K562 (cell line): ENCODE measurements around the gene METAP1D. TPM values are rescaled to one million over a fixed set of nuclear protein-coding genes. Genes with fewer than 3 reads are reported as not detected.

Experiments used
- ASH1L ChIP-seq: fragments of 450-650 bp; IDR thresholded peaks from 2 replicates; pipeline ENCODE4 v1.6.1; 2018; ENCODE audit warnings: borderline replicate concordance, mild to moderate bottlenecking, low read depth; ENCODE audit not compliant: partially characterized antibody
- CSDE1 ChIP-seq, 2 experiments: fragments of 450-650 bp; IDR thresholded peaks; 2 replicates each; pipeline ENCODE4 v1.6.1; 2016; ENCODE audit warnings: mild to moderate bottlenecking in 1 of 2
- GATA2 ChIP-seq: sonication (generic); formaldehyde crosslinking; IDR thresholded peaks from 2 replicates; pipeline ENCODE4 v1.4.0; 2020; ENCODE audit warnings: mild to moderate bottlenecking, missing genetic modification reagents
- KDM1A ChIP-seq, 2 experiments: fragments of 450-650 bp; IDR thresholded peaks; 2 replicates each; pipeline ENCODE4 v1.6.1; 2016; ENCODE audit warnings: mild to moderate bottlenecking in 2 of 2
- MEF2A ChIP-seq: IDR thresholded peaks from 2 replicates; pipeline ENCODE4 v1.6.1; 2011; ENCODE audit warnings: low read depth, mild to moderate bottlenecking, low read length, moderate library complexity; ENCODE audit not compliant: control insufficient read depth
- MTA2 ChIP-seq: fragments of 450-650 bp; IDR thresholded peaks from 2 replicates; pipeline ENCODE4 v1.6.1; 2016; ENCODE audit warnings: low read depth
- MYNN ChIP-seq, 2 experiments: sonication (generic); formaldehyde crosslinking in 1 of 2; IDR thresholded peaks; 2 replicates each; pipeline versions ENCODE4 v1.5.0 to v1.6.1; 2016 to 2020; ENCODE audit warnings: antibody characterized with exemption in 1 of 2, missing genetic modification reagents in 1 of 2
- NR2C2 ChIP-seq, 2 experiments: fragments of 200-800 bp in 1 of 2; sonication (Bioruptor generic) in 1 of 2; sonication (generic) in 1 of 2; formaldehyde crosslinking in 1 of 2; IDR thresholded peaks; 2 replicates each; pipeline versions ENCODE4 v1.6.1 to v1.8.0; 2016 to 2022; ENCODE audit warnings: mild to moderate bottlenecking in 1 of 2, missing compliant biosample characterization in 1 of 2, missing genetic modification characterization in 1 of 2, missing genetic modification reagents in 1 of 2
- ZNF780A ChIP-seq: fragments of 250-450 bp; sonication (Bioruptor Pico); IDR thresholded peaks from 2 replicates; pipeline ENCODE4 v1.5.0; 2021; ENCODE audit warnings: mild to moderate bottlenecking
- polyA plus RNA-seq, 8 experiments: library from polyadenylated mRNA; depleted of rRNA in 4 of 8; stranded (reverse) in 5 of 8; unstranded in 3 of 8; fragments of >200 nt; fragmentation: Nextera tagmentation in 2 of 8; fragmentation: Illumina TruSeq in 1 of 8; extraction: Ambion mirVana in 2 of 8; extraction: Trizol in 1 of 8; gene quantifications; 2 replicates each; pipeline versions ENCODE4 v1.2.1 to v1.2.3, GENCODE V29; 2011 to 2014; ENCODE audit warnings: inconsistent platforms in 1 of 8, missing spikeins in 1 of 8
- total RNA-seq, 7 experiments: library from RNA; depleted of rRNA in 6 of 7; stranded (reverse); fragments of >200 nt in 6 of 7; fragmentation: Illumina TruSeq in 2 of 7; extraction: Trizol in 2 of 7; gene quantifications; 2 replicates each; pipeline versions ENCODE4 v1.2.1 to v1.2.3, GENCODE V29; 2011 to 2021; ENCODE audit warnings: low replicate concordance in 1 of 7
- TF ChIP-seq, protein P1 (sequence below): fragments of 250-450 bp; sonication (Bioruptor Pico); IDR thresholded peaks from 2 replicates; pipeline ENCODE4 v1.5.0; 2021
- TF ChIP-seq, protein P2 (sequence below): fragments of 200-800 bp; sonication (Bioruptor generic); IDR thresholded peaks from 2 replicates; pipeline ENCODE4 v1.6.1; 2016; ENCODE audit warnings: missing genetic modification characterization, missing compliant biosample characterization
- TF ChIP-seq, protein P3 (sequence below): fragments of 450-650 bp; conservative IDR thresholded peaks from 2 replicates; pipeline ENCODE4 v1.6.1; 2016; ENCODE audit warnings: missing genetic modification characterization, low read depth, mild to moderate bottlenecking, missing compliant biosample characterization, moderate library complexity
- TF ChIP-seq, protein P4 (sequence below): IDR thresholded peaks from 2 replicates; pipeline ENCODE4 v1.6.1; 2016; ENCODE audit warnings: missing genetic modification characterization, missing compliant biosample characterization
- TF ChIP-seq, protein P5 (sequence below): fragments of 450-650 bp; formaldehyde crosslinking; IDR thresholded peaks from 2 replicates; pipeline ENCODE4 v1.4.0; 2020; ENCODE audit warnings: mild to moderate bottlenecking, moderate library complexity

Gene METAP1D
- total and polyA plus RNA-seq, 9 of the 15 experiments (the other 6 are each of a cell fraction or from before 2014, with no cell fraction given), result 8.0 to 23.4 (median 15.7) TPM

DNA sequence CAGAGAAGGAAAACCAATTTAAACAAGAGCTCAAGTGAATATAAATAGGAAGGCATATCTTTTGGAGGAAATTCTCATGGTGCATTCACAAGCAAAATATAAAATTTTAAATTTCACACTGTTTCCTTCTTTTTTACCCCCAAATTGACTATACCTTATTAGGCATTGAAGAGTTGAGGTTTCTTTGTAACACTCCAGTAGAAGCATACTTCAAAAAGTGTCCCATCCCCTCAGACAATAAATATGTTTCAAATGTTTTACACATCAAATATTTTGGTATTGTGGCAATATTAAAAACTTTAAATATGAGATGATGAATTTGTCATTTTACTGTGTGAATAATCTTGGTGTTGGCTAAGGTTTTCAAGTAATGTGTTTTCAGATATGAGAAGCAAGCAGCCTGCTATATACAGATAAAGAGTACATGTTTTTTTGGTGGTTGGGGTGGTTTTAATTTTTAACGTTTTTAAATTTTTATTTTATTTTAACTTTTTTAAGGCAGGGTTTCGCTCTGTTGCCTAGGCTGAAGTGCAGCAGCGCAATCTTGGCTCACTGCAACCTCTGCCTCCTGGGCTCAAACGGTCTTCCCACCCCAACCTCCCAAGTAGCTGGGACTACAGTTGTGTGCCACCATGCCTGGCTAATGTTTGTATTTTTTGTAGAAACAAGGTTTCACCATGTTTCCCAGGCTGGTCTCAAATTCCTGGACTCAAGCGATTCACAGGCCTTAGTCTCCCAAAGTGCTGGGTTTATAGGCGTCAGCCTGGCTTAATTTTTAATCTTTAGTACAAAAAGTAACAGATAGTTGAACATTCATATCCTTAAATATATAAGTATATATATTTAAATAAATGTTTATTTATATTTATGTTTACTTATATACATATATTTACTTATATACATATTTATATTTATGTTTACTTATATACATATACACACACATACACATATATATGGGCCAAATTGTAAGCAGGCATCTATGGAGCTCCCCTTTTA is 49.1 kb downstream of the METAP1D start (continued):
- TF ChIP-seq, protein P1, sequence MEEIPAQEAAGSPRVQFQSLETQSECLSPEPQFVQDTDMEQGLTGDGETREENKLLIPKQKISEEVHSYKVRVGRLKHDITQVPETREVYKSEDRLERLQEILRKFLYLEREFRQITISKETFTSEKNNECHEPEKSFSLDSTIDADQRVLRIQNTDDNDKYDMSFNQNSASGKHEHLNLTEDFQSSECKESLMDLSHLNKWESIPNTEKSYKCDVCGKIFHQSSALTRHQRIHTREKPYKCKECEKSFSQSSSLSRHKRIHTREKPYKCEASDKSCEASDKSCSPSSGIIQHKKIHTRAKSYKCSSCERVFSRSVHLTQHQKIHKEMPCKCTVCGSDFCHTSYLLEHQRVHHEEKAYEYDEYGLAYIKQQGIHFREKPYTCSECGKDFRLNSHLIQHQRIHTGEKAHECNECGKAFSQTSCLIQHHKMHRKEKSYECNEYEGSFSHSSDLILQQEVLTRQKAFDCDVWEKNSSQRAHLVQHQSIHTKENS, result no peak
- TF ChIP-seq MYNN (IDR thresholded peaks at IDR 0.05) (no peak), MYNN (CRISPR knock-in tag; IDR thresholded peaks at IDR 0.05) (no peak), ASH1L (no peak), ZNF780A (CRISPR knock-in tag) (no peak), CSDE1 (IDR thresholded peaks at IDR 0.05) (no peak), NR2C2 (CRISPR knock-in tag; IDR thresholded peaks at IDR 0.05) (no peak), NR2C2 (tag; IDR thresholded peaks at IDR 0.05) (no peak; the same call in 1 of the 2 replicates), GATA2 (no peak), KDM1A (IDR thresholded peaks at IDR 0.05) (no peak), MTA2 (peak; percentile 68), MEF2A (no peak)
- TF ChIP-seq, protein P2, sequence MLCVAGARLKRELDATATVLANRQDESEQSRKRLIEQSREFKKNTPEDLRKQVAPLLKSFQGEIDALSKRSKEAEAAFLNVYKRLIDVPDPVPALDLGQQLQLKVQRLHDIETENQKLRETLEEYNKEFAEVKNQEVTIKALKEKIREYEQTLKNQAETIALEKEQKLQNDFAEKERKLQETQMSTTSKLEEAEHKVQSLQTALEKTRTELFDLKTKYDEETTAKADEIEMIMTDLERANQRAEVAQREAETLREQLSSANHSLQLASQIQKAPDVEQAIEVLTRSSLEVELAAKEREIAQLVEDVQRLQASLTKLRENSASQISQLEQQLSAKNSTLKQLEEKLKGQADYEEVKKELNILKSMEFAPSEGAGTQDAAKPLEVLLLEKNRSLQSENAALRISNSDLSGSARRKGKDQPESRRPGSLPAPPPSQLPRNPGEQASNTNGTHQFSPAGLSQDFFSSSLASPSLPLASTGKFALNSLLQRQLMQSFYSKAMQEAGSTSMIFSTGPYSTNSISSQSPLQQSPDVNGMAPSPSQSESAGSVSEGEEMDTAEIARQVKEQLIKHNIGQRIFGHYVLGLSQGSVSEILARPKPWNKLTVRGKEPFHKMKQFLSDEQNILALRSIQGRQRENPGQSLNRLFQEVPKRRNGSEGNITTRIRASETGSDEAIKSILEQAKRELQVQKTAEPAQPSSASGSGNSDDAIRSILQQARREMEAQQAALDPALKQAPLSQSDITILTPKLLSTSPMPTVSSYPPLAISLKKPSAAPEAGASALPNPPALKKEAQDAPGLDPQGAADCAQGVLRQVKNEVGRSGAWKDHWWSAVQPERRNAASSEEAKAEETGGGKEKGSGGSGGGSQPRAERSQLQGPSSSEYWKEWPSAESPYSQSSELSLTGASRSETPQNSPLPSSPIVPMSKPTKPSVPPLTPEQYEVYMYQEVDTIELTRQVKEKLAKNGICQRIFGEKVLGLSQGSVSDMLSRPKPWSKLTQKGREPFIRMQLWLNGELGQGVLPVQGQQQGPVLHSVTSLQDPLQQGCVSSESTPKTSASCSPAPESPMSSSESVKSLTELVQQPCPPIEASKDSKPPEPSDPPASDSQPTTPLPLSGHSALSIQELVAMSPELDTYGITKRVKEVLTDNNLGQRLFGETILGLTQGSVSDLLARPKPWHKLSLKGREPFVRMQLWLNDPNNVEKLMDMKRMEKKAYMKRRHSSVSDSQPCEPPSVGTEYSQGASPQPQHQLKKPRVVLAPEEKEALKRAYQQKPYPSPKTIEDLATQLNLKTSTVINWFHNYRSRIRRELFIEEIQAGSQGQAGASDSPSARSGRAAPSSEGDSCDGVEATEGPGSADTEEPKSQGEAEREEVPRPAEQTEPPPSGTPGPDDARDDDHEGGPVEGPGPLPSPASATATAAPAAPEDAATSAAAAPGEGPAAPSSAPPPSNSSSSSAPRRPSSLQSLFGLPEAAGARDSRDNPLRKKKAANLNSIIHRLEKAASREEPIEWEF (CRISPR knock-in tag), result no peak
- TF ChIP-seq, protein P3, sequence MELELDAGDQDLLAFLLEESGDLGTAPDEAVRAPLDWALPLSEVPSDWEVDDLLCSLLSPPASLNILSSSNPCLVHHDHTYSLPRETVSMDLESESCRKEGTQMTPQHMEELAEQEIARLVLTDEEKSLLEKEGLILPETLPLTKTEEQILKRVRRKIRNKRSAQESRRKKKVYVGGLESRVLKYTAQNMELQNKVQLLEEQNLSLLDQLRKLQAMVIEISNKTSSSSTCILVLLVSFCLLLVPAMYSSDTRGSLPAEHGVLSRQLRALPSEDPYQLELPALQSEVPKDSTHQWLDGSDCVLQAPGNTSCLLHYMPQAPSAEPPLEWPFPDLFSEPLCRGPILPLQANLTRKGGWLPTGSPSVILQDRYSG (tag), result 0 out of 2 replicates have a peak, but pooled peaks have one; percentile 15
- TF ChIP-seq, protein P4, sequence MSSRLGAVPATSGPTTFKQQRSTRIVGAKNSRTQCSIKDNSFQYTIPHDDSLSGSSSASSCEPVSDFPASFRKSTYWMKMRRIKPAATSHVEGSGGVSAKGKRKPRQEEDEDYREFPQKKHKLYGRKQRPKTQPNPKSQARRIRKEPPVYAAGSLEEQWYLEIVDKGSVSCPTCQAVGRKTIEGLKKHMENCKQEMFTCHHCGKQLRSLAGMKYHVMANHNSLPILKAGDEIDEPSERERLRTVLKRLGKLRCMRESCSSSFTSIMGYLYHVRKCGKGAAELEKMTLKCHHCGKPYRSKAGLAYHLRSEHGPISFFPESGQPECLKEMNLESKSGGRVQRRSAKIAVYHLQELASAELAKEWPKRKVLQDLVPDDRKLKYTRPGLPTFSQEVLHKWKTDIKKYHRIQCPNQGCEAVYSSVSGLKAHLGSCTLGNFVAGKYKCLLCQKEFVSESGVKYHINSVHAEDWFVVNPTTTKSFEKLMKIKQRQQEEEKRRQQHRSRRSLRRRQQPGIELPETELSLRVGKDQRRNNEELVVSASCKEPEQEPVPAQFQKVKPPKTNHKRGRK (tag), result no peak
- TF ChIP-seq, protein P5, sequence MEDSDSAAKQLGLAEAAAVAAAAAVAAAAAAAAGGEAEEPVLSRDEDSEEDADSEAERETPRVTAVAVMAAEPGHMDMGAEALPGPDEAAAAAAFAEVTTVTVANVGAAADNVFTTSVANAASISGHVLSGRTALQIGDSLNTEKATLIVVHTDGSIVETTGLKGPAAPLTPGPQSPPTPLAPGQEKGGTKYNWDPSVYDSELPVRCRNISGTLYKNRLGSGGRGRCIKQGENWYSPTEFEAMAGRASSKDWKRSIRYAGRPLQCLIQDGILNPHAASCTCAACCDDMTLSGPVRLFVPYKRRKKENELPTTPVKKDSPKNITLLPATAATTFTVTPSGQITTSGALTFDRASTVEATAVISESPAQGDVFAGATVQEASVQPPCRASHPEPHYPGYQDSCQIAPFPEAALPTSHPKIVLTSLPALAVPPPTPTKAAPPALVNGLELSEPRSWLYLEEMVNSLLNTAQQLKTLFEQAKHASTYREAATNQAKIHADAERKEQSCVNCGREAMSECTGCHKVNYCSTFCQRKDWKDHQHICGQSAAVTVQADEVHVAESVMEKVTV, result no peak
